A549 (cell line): Measurements from ENCODE around the gene OTOG. TPM values are rescaled to one million over a fixed set of nuclear protein-coding genes. Genes with fewer than 3 reads are reported as not detected.

Experiments
- ATAC-seq, 2 experiments: fragments of 200-7000 bp in 1 of 2; fragments of >200 bp in 1 of 2; cut with Nextera tagmentation in 1 of 2; cut with Tn5 transposase in 1 of 2; 3 replicates each; pipeline versions ENCODE4 v1.8.0 to v1.9.1; 2018 to 2020; ENCODE audit warnings: mild to moderate bottlenecking in 1 of 2, moderate library complexity in 1 of 2
- CTCF ChIA-PET: fragments of 300-600 bp; sonication (Branson Sonifier 250); formaldehyde crosslinking; extraction: SDS; loops from one replicate; lab custom pipeline; 2021; ENCODE audit warnings: antibody characterized with exemption, inconsistent platforms; lab: Yijun Ruan, JAX
- POLR2A ChIA-PET: fragments of 350-600 bp; formaldehyde crosslinking; extraction: SDS; loops from one replicate; lab custom pipeline; 2021; ENCODE audit warnings: antibody characterized with exemption, inconsistent platforms; lab: Yijun Ruan, JAX
- DNase-seq, 2 experiments: peaks; one replicate each; pipeline versions ENCODE4 v3.0.0 to v3.0.0-alpha.2; 2011 to 2016; ENCODE audit warnings: low read depth in 1 of 2, low spot score in 1 of 2
- FAIRE-seq: peaks from 2 replicates; lab custom pipeline; 2011; peaks lifted over from hg19 to GRCh38; lab: Jason Lieb, UNC
- H3K27ac ChIP-seq, 2 experiments: fragments of >200 bp; sonication (Bioruptor Twin); formaldehyde crosslinking; 3 replicates each; pipeline ENCODE4 v1.5.1; 2016 to 2017
- H3K4me1 ChIP-seq: fragments of >200 bp; sonication (Bioruptor Twin); formaldehyde crosslinking; 3 replicates; pipeline ENCODE4 v1.6.1; 2016
- H3K4me2 ChIP-seq: fragments of >200 bp; sonication (Bioruptor Twin); formaldehyde crosslinking; 3 replicates; pipeline ENCODE4 v1.6.1; 2016
- H3K4me3 ChIP-seq: fragments of >200 bp; sonication (Bioruptor Twin); formaldehyde crosslinking; 3 replicates; pipeline ENCODE4 v1.5.1; 2016
- H3K9me3 ChIP-seq: fragments of >200 bp; sonication (Bioruptor Twin); formaldehyde crosslinking; 3 replicates; pipeline ENCODE4 v1.6.1; 2016
- BCL3 ChIP-seq: fragments of >200 bp; sonication (Bioruptor Twin); formaldehyde crosslinking; IDR thresholded peaks from 3 replicates; pipeline ENCODE4 v1.6.1; 2016
- CHD2 ChIP-seq: fragments of 150-350 bp; IDR thresholded peaks from 2 replicates; pipeline ENCODE4 v1.6.1; 2014; ENCODE audit warnings: low read length; ENCODE audit not compliant: partially characterized antibody
- CTCF ChIP-seq: fragments of >200 bp; sonication (Bioruptor Twin); formaldehyde crosslinking; IDR thresholded peaks from 3 replicates; pipeline ENCODE4 v1.5.1; 2016
- EHF ChIP-seq: fragments of 250-450 bp; sonication (Bioruptor Pico); IDR thresholded peaks from 2 replicates; pipeline ENCODE4 v1.5.0; 2020; ENCODE audit warnings: mild to moderate bottlenecking
- EHMT2 ChIP-seq: fragments of 200-600 bp; sonication (generic); IDR thresholded peaks from 2 replicates; pipeline ENCODE4 v1.6.1; 2016; ENCODE audit warnings: antibody characterized with exemption, low read depth, mild to moderate bottlenecking, moderate library complexity
- EP300 ChIP-seq, 2 experiments: fragments of >200 bp; sonication (Bioruptor Twin); formaldehyde crosslinking; IDR thresholded peaks; 2 replicates in 1 of 2; 3 replicates in 1 of 2; pipeline ENCODE4 v1.6.1; 2016 to 2017
- FOSB ChIP-seq: fragments of 250-450 bp; sonication (Bioruptor Pico); IDR thresholded peaks from 2 replicates; pipeline ENCODE4 v1.5.0; 2020; ENCODE audit warnings: mild to moderate bottlenecking, moderate library complexity
- GATA3 ChIP-seq: IDR thresholded peaks from 2 replicates; pipeline ENCODE4 v1.6.1; 2012; ENCODE audit warnings: borderline replicate concordance
- HDAC2 ChIP-seq: fragments of 200-600 bp; sonication (generic); IDR thresholded peaks from 2 replicates; pipeline ENCODE4 v1.6.1; 2016
- HOXA7 ChIP-seq: fragments of 250-450 bp; sonication (Bioruptor Pico); IDR thresholded peaks from 2 replicates; pipeline ENCODE4 v1.5.0; 2020; ENCODE audit warnings: mild to moderate bottlenecking, moderate library complexity
- HOXB13 ChIP-seq: fragments of 250-450 bp; sonication (Bioruptor Pico); IDR thresholded peaks from 2 replicates; pipeline ENCODE4 v1.5.0; 2020; ENCODE audit warnings: low read depth, mild to moderate bottlenecking, moderate library complexity
- JUNB ChIP-seq: fragments of >200 bp; sonication (Bioruptor Twin); formaldehyde crosslinking; IDR thresholded peaks from 2 replicates; pipeline ENCODE4 v1.6.1; 2016
- KDM5A ChIP-seq: fragments of 200-600 bp; sonication (generic); IDR thresholded peaks from 2 replicates; pipeline ENCODE4 v1.6.1; 2016; ENCODE audit warnings: antibody characterized with exemption, mild to moderate bottlenecking
- MAFK ChIP-seq: fragments of 450-650 bp; IDR thresholded peaks from 2 replicates; pipeline ENCODE4 v1.6.1; 2014; ENCODE audit not compliant: partially characterized antibody
- MAZ ChIP-seq: fragments of 150-350 bp; IDR thresholded peaks from 2 replicates; pipeline ENCODE4 v1.6.1; 2014; ENCODE audit warnings: antibody characterized with exemption, low read depth, low read length, borderline replicate concordance
- MYC ChIP-seq: IDR thresholded peaks from 2 replicates; pipeline ENCODE4 v1.6.1; 2012; ENCODE audit warnings: mild to moderate bottlenecking, inconsistent platforms, low read length, improper control_type of control experiment, borderline replicate concordance
- NPAS2 ChIP-seq: fragments of 250-450 bp; sonication (Bioruptor Pico); IDR thresholded peaks from 2 replicates; pipeline ENCODE4 v1.8.0; 2022; ENCODE audit warnings: mild to moderate bottlenecking, moderate library complexity, borderline replicate concordance
- PBX3 ChIP-seq: IDR thresholded peaks from 2 replicates; pipeline ENCODE4 v1.6.1; 2012
- PHF8 ChIP-seq: fragments of 200-600 bp; sonication (generic); IDR thresholded peaks from 2 replicates; pipeline ENCODE4 v1.6.1; 2016; ENCODE audit warnings: low read depth, mild to moderate bottlenecking, antibody characterized with exemption, moderate library complexity, borderline replicate concordance
- RAD21 ChIP-seq, 2 experiments: fragments of >200 bp in 1 of 2; sonication (Bioruptor Twin) in 1 of 2; formaldehyde crosslinking in 1 of 2; IDR thresholded peaks in 1 of 2; conservative IDR thresholded peaks in 1 of 2; 2 replicates in 1 of 2; 3 replicates in 1 of 2; pipeline ENCODE4 v1.6.1; 2012 to 2018; ENCODE audit warnings: inconsistent platforms in 1 of 2
- RCOR1 ChIP-seq: fragments of 150-350 bp; IDR thresholded peaks from 2 replicates; pipeline ENCODE4 v1.6.1; 2014; ENCODE audit warnings: antibody characterized with exemption, low read length, low read depth
- USF2 ChIP-seq: fragments of 450-650 bp; IDR thresholded peaks from 2 replicates; pipeline ENCODE4 v1.6.1; 2014; ENCODE audit warnings: antibody characterized with exemption
- ZNF302 ChIP-seq: fragments of 250-450 bp; sonication (Bioruptor Pico); IDR thresholded peaks from 2 replicates; pipeline ENCODE4 v1.9.0; 2021; ENCODE audit warnings: inconsistent platforms, mild to moderate bottlenecking, moderate library complexity
- WGBS: methylation state at CpG from one replicate; pipeline ENCODE4 v1.1.6; 2017; ENCODE audit errors: missing lambda C conversion rate; 5-methylcytosine and 5-hydroxymethylcytosine counted together
- polyA plus RNA-seq, 4 experiments: library from polyadenylated mRNA; depleted of rRNA in 3 of 4; stranded (reverse); fragments of >200 nt; fragmentation: RNase III in 1 of 4; extraction: RNeasy Plus Mini Kit Qiagen cat#74134 plus additional on column Dnase treatment in 1 of 4; gene quantifications; 2 replicates in 3 of 4; 3 replicates in 1 of 4; pipeline ENCODE4 v1.2.3, GENCODE V29; 2011 to 2017

The OTOG gene
- polyA plus RNA-seq, 2 of the 4 experiments (the other 2 are of a cell fraction) = not detected

GRCh38 chr11:17595526-17596309 lies 48.7 kb downstream of the OTOG start:
- POLR2A ChIA-PET = no interaction called here
- Histone ChIP-seq H3K4me3 (no peak overlapping the region), H3K4me2 (no peak overlapping the region), H3K9me3 (no peaks in the 10 kb centered on the region), H3K4me1 (no peaks in the 10 kb centered on the region), H3K27ac (no peak overlapping the region)
- TF ChIP-seq MAZ = no peak
- TF ChIP-seq PBX3 = no peak
- no peak for TF ChIP-seq CTCF
- no peak for TF ChIP-seq BCL3
- no peak for TF ChIP-seq EHMT2
- no peak for TF ChIP-seq USF2
- TF ChIP-seq NPAS2 (CRISPR knock-in tag) = no peak
- no peak for TF ChIP-seq ZNF302
- no peak for TF ChIP-seq HOXB13 (CRISPR knock-in tag)
- no peak for TF ChIP-seq HOXA7 (CRISPR knock-in tag)
- TF ChIP-seq MAFK = no peak
- no peak for TF ChIP-seq RAD21 (conservative IDR thresholded peaks at IDR 0.05 in 1 of 2, IDR thresholded peaks at IDR 0.05 in 1 of 2)
- ATAC-seq (no peak), DNase-seq (no peak), FAIRE-seq (no peak)
- CTCF ChIA-PET = interaction anchor here (0.6 to 5.1 kb wide), 8 partner anchors 8 to 442 kb away, joined by 3 to 18 read pairs (median 3); no protein-coding TSS in a partner anchor
- 2% methylated on average over 7 of the region's 7 CpGs for WGBS

- Histone ChIP-seq H3K9me3 (no peaks in the 10 kb centered on the region), H3K27ac (no peak overlapping the region)
- no peak for ATAC-seq
- CTCF ChIA-PET = interaction anchor here (0.8 to 5.1 kb wide), 7 partner anchors 8 to 385 kb away, joined by 3 to 18 read pairs (median 3); no protein-coding TSS in a partner anchor
- no peak for TF ChIP-seq KDM5A
- TF ChIP-seq EHMT2 = no peak
- no peak for TF ChIP-seq PBX3
- no peak for TF ChIP-seq JUNB
- TF ChIP-seq EP300 (IDR thresholded peaks at IDR 0.05) = no peak
- no peak for TF ChIP-seq CHD2
- TF ChIP-seq RCOR1 = no peak
- TF ChIP-seq EHF = no peak
- no peak for TF ChIP-seq FOSB (CRISPR knock-in tag)
- TF ChIP-seq PHF8 = no peak
- TF ChIP-seq RAD21 (conservative IDR thresholded peaks at IDR 0.05 in 1 of 2, IDR thresholded peaks at IDR 0.05 in 1 of 2) = no peak
- TF ChIP-seq GATA3 = no peak
- no peak for TF ChIP-seq HDAC2
- TF ChIP-seq MYC = no peak
- TF ChIP-seq, all 56 proteins: peak for 0
- WGBS = 21% methylated on average over 1 of the region's 1 CpG
- Histone ChIP-seq H3K4me1 (no peaks in the 10 kb centered on the region), H3K4me3 (no peak overlapping the region), H3K4me2 (no peak overlapping the region)
- POLR2A ChIA-PET = no interaction called here
- FAIRE-seq = no peak
- no peak for DNase-seq
Observed at GRCh38 chr11:17596310-17596669, 49.2 kb downstream of the OTOG start.
